K562 treated with DMSO at 1 percent for 12 hours (cell line): ENCODE results near the gene ZBTB46. TPM values are rescaled to one million over a fixed set of nuclear protein-coding genes. Genes with fewer than 3 reads are reported as not detected.

ENCODE experiments used
- total RNA-seq: library from RNA; unstranded; fragments of 300-600 nt; gene quantifications from 2 replicates; pipeline ENCODE4 v1.2.3, GENCODE V29; 2022; ENCODE audit not compliant: insufficient read depth

ZBTB46 gene, protein sequence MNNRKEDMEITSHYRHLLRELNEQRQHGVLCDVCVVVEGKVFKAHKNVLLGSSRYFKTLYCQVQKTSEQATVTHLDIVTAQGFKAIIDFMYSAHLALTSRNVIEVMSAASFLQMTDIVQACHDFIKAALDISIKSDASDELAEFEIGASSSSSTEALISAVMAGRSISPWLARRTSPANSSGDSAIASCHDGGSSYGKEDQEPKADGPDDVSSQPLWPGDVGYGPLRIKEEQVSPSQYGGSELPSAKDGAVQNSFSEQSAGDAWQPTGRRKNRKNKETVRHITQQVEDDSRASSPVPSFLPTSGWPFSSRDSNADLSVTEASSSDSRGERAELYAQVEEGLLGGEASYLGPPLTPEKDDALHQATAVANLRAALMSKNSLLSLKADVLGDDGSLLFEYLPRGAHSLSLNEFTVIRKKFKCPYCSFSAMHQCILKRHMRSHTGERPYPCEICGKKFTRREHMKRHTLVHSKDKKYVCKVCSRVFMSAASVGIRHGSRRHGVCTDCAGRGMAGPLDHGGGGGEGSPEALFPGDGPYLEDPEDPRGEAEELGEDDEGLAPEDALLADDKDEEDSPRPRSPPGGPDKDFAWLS
- total RNA-seq, result 1.8 and 3.3 TPM in 2 replicates

DNA sequence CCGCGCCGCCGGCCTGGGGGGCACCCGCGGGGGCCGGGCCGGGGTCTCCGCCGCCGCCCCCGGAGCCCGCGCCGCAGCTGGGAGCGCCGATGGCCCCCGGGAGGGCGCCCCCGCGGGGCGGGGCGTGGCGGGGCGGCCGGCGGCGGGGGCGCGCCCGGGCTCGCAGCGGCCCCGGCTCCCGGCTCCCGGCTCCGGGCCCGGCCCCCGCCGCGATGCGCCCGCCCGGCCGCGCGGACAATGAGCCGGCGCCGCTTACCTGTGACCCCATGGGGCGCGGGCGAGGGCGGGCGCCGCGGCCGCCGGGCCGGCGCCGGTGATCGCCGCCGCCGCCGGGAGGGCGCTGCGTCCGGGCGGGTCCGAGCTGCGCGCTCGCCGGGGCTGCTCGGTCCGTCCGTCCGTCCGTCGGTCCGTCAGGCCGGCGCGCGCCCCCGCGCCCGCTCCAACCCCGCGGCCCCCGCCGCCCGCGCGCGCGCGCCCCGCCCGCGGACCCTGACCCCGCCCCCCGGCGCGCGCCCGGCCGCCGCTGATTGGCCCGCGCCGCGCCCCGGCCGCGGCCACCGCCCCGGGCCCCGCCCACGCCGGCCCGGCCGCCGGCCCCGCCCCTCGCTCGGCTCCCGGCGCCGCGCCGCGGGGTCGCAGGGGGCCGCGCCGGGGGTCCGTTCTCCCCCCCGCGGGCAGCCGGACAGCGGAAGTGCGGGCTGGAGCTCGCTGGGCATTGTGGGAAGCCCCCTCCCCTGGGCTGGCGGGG, at the start of gene ZBTB46:
Gene ZBTB46 (minus strand): TSS at position 424 of the 748 bp plus-strand sequence. CDS start 40,507 bp downstream, outside the sequence.

GRCh38 chr20:63864978-63865640, 34.0 kb upstream of the ZBTB46 start, which contains the start of gene TPD52L2:
TPD52L2 (plus strand) TSS chr20:63865270; CDS start chr20:63865366, 96 bp downstream.

DNA sequence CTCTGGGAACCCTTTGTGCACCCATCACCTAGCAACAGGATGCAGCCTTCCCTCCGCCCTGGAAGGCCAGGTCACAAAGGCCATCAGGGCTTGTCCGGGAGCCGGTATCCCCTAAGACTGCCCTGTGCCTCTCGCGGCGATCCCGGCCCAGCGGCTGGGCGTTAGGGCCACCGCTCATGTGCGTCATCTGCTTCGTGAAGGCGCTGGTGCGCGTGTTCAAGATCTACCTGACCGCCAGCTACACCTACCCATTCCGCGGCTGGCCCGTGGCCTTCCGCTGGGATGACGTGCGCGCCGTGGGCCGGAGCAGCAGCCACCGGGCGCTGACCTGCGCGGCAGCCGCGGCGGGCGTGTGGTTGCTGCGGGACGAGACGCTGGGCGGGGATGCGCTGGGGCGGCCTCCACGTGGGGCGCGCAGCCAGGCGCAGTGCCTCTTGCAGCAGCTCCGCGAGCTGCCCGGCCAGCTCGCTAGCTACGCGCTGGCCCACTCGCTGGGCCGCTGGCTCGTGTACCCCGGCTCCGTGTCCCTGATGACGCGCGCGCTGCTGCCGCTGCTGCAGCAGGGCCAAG, 30.4 kb upstream of the ZBTB46 start, which contains the start of gene ABHD16B:
Gene ABHD16B (plus strand): TSS at position 134 of the 570 bp plus-strand sequence. CDS start 43 bp downstream, at position 177.

DNA sequence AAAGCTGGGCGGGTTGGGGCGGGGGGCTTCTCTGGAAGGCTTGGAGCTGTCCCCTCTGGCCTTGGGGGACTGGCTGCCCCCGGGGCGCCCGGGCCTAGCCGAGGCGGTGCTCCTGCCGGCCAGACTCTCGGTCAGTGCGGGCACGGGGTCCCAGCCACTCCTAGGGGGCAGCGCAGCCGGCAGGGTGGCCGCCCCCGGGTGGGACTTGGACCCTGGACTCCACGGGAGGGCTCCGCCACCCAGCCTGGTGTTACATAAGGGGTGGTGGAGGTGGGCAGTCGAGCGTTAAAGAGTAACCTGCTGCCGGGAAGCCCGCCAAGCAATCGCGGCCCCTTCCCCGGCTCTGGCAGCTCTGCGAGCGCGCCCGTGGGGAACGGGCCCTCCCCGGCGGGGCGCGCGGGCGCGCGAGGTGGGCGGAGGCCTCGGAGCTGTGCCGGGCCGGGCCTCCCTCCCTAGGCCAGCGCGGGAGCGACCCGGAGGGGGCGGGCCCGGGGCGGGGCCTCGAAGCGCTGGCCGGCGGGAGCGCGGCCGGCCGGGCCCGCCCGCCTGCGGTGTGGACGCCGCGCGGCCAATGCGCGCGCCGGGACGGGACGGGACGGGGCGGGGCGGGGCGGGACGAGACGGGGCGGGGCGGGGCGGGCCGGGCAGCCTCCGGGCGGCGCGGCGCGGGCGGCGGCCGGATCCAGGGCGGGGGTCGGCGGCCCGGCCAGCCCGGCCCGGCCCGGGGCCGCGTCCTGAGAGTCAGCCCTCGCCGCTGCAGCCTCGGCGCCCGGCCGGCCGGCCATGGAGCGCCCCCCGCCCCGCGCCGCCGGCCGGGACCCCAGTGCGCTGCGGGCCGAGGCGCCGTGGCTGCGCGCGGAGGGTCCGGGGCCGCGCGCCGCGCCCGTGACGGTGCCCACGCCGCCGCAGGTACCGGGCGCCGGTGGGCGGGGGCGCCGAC, 91.7 kb downstream of the ZBTB46 start, which contains the start of gene SLC2A4RG:
Gene SLC2A4RG (plus strand): TSS at position 647 of the 940 bp plus-strand sequence. CDS start 137 bp downstream, at position 784.

DNA sequence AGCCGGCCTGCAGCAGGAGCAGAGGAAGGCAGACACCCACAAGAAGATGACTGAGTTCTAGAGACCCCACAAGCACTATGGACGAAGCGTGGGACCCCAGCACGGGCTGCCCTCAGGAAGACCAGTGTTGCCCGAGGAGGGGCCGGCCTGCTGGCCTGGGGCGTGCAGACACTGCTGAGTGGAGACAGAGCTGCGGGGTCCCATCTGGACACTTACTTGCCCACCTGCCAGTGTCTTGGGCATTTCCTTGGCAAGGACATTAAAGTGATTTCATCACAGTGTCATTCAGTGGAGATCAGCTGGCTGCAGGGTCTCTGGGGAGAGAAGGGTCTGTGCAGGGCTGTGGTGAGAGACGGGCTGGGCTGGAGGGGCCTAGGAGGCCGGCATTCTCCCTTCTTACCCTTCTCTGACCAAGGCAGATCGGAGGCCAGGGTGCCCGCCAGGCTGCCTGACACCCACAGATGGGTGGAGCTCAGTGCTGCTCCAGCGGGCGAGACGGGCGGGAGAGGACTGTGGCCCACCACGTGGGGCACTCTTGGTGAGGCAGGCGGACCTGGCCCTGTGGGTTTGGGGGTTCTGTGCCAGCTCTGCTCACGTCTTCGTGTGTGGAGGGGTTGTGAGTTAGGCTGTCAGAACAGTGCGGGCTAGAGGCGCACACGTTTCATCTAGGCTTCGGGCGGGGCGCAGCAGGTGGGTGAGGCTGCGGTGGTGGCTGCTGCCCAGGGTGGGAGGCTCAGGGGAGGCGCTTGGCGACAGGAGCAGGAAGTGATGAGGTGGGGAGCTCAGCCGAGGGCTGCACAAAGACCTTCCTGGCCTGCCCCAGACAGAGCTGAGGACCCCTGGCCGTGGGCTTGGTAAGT, 95.0 kb downstream of the ZBTB46 start, which contains the start of gene LIME1:
Gene LIME1 (plus strand): TSS at position 806 of the 860 bp plus-strand sequence. CDS start 886 bp downstream, outside the sequence.

GRCh38 chr20:63707558-63708300, 123.3 kb downstream of the ZBTB46 start, which contains the start of the genes ARFRP1 and ZGPAT:
ARFRP1 (minus strand) TSS chr20:63707976; CDS start chr20:63707091, 885 bp downstream.
ZGPAT (plus strand) TSS chr20:63708039; CDS start chr20:63708581, 542 bp downstream.

DNA sequence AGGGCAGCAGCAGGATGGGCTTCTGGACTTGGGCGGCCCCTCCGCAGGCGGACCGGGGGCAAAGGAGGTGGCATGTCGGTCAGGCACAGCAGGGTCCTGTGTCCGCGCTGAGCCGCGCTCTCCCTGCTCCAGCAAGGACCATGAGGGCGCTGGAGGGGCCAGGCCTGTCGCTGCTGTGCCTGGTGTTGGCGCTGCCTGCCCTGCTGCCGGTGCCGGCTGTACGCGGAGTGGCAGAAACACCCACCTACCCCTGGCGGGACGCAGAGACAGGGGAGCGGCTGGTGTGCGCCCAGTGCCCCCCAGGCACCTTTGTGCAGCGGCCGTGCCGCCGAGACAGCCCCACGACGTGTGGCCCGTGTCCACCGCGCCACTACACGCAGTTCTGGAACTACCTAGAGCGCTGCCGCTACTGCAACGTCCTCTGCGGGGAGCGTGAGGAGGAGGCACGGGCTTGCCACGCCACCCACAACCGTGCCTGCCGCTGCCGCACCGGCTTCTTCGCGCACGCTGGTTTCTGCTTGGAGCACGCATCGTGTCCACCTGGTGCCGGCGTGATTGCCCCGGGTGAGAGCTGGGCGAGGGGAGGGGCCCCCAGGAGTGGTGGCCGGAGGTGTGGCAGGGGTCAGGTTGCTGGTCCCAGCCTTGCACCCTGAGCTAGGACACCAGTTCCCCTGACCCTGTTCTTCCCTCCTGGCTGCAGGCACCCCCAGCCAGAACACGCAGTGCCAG, 134.3 kb downstream of the ZBTB46 start, which contains the start of gene TNFRSF6B:
Gene TNFRSF6B (plus strand): TSS at position 25 of the 729 bp plus-strand sequence. CDS start 116 bp downstream, at position 141.

Other genes with a start within 250 kb of the ZBTB46 start
- 5.8 and 9.2 TPM in 2 replicates for gene GMEB2, start 204.2 kb downstream of the ZBTB46 start, total RNA-seq
- gene STMN3, start 177.8 kb downstream of the ZBTB46 start, total RNA-seq, result 9.1 and 10.9 TPM in 2 replicates
- 6.1 and 8.8 TPM in 2 replicates for gene RTEL1, start 173.0 kb downstream of the ZBTB46 start, total RNA-seq
- gene TNFRSF6B, start 134.6 kb downstream of the ZBTB46 start, total RNA-seq, result 2.3 and 2.9 TPM in 2 replicates
- 28.6 and 32.5 TPM in 2 replicates for gene ARFRP1, start 123.3 kb downstream of the ZBTB46 start, total RNA-seq
- gene ZGPAT, start 123.2 kb downstream of the ZBTB46 start, total RNA-seq, result 10.2 and 14.4 TPM in 2 replicates
- gene LIME1, start 94.6 kb downstream of the ZBTB46 start, total RNA-seq, result 14.9 and 18.6 TPM in 2 replicates
- gene SLC2A4RG, start 91.5 kb downstream of the ZBTB46 start, total RNA-seq, result 43.8 and 55.1 TPM in 2 replicates
- gene ABHD16B, start 30.2 kb upstream of the ZBTB46 start, total RNA-seq, result 6.2 and 7.0 TPM in 2 replicates
- 62.8 and 93.1 TPM in 2 replicates for gene TPD52L2, start 34.0 kb upstream of the ZBTB46 start, total RNA-seq
- 26.3 and 48.9 TPM in 2 replicates for gene DNAJC5, start 63.9 kb upstream of the ZBTB46 start, total RNA-seq
- gene UCKL1, start 125.2 kb upstream of the ZBTB46 start, total RNA-seq, result 35.1 and 41.2 TPM in 2 replicates
- 5.5 and 11.2 TPM in 2 replicates for gene ZNF512B, start 138.7 kb upstream of the ZBTB46 start, total RNA-seq
- gene SAMD10, start 148.4 kb upstream of the ZBTB46 start, total RNA-seq, result 3.7 and 4.3 TPM in 2 replicates
- 83.2 and 90.5 TPM in 2 replicates for gene PRPF6, start 149.9 kb upstream of the ZBTB46 start, total RNA-seq
- gene C20orf204, start 204.9 kb upstream of the ZBTB46 start, total RNA-seq, result 1.1 and 1.8 TPM in 2 replicates
- 12.2 and 16.2 TPM in 2 replicates for gene SOX18, start 218.4 kb upstream of the ZBTB46 start, total RNA-seq
- 26.3 and 31.7 TPM in 2 replicates for gene TCEA2, start 231.9 kb upstream of the ZBTB46 start, total RNA-seq
- 21.7 and 24.9 TPM in 2 replicates for gene RGS19, start 248.3 kb upstream of the ZBTB46 start, total RNA-seq
- 0.77 and 1.7 TPM in 2 replicates for gene OPRL1, start 248.8 kb upstream of the ZBTB46 start, total RNA-seq